Thoracic aorta (tissue), 2 donors: Measurements from ENCODE around the gene DOCK3. TPM values are rescaled to one million over a fixed set of nuclear protein-coding genes. Genes with fewer than 3 reads are reported as not detected.
"Not testable (repeated sequence)": the region's sequence is repeated elsewhere in the genome, so short reads cannot be mapped to it uniquely, and the experiment has no call there.

Experiments
- ATAC-seq: fragments of 150-250 bp; one replicate; pipeline ENCODE4 v1.8.0; 2017; ENCODE audit warnings: low read depth; ENCODE audit not compliant: insufficient number of reproducible peaks, low FRiP score
- DNase-seq: peaks from one replicate; pipeline ENCODE4 v3.0.0-alpha.2; 2020; ENCODE audit warnings: low spot score
- H3K27ac ChIP-seq, 2 donors: fragments of 200-600 bp; sonication (generic); 1 replicate in 1 of 2; 2 replicates in 1 of 2; pipeline ENCODE4 v1.5.1; 2016; ENCODE audit warnings: mild to moderate bottlenecking in 2 of 2, moderate library complexity in 2 of 2
- H3K27me3 ChIP-seq: fragments of 200-600 bp; sonication (generic); replicated peaks from 2 replicates; pipeline ENCODE4 v1.6.0; 2016; ENCODE audit warnings: mild to moderate bottlenecking; ENCODE audit not compliant: insufficient read depth
- H3K36me3 ChIP-seq: fragments of 200-600 bp; sonication (generic); one replicate; pipeline ENCODE4 v1.5.1; 2016
- H3K4me1 ChIP-seq, 2 donors: fragments of 200-600 bp; sonication (generic); 1 replicate in 1 of 2; 2 replicates in 1 of 2; pipeline versions ENCODE4 v1.5.1 to v1.6.0; 2016; ENCODE audit warnings: low read depth in 2 of 2, mild to moderate bottlenecking in 1 of 2; ENCODE audit not compliant: control insufficient read depth in 1 of 2
- H3K4me3 ChIP-seq: fragments of 200-600 bp; sonication (generic); 2 replicates; pipeline ENCODE4 v1.5.1; 2016; ENCODE audit warnings: mild to moderate bottlenecking
- H3K9me3 ChIP-seq: fragments of 200-600 bp; sonication (generic); 2 replicates; pipeline ENCODE4 v1.5.1; 2016
- total RNA-seq, 2 donors: library from RNA; depleted of rRNA; stranded (reverse); fragments of >200 nt; gene quantifications; one replicate each; pipeline versions ENCODE4 v1.1.0 to v1.2.3, GENCODE V29; 2016
- TF ChIP-seq, protein P1 (sequence below): fragments of 200-600 bp; sonication (generic); IDR thresholded peaks from one replicate; pipeline ENCODE4 v1.5.1; 2019; ENCODE audit warnings: antibody characterized with exemption

The DOCK3 gene
- total RNA-seq, 2 donors from 2014 or later, result 0.14 to 0.71 TPM

DNA sequence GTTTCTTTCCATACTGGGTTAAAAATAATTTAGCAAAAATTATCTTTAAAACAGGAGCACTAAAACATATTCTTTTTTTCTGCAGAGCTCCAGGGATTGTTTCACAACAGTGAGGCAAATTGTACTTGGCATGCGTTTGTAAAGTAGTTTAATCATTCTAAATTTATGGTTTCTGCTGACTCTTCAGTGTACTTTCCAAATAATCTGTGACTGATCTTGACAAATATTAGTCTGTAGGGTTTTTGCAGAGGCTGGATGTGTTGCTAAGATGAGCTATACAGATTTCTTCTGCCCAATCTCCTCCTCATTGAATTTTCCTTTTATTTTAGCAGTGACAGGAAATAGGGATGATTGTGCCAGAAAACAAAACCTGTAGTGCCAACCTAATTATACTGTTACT lies 382.4 kb downstream of the DOCK3 start:
- TF ChIP-seq, protein P1, sequence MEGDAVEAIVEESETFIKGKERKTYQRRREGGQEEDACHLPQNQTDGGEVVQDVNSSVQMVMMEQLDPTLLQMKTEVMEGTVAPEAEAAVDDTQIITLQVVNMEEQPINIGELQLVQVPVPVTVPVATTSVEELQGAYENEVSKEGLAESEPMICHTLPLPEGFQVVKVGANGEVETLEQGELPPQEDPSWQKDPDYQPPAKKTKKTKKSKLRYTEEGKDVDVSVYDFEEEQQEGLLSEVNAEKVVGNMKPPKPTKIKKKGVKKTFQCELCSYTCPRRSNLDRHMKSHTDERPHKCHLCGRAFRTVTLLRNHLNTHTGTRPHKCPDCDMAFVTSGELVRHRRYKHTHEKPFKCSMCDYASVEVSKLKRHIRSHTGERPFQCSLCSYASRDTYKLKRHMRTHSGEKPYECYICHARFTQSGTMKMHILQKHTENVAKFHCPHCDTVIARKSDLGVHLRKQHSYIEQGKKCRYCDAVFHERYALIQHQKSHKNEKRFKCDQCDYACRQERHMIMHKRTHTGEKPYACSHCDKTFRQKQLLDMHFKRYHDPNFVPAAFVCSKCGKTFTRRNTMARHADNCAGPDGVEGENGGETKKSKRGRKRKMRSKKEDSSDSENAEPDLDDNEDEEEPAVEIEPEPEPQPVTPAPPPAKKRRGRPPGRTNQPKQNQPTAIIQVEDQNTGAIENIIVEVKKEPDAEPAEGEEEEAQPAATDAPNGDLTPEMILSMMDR, result no peak
- no peak for DNase-seq
- no peaks in the 10 kb centered on the region for H3K27me3 ChIP-seq
- no peaks in the 10 kb centered on the region for H3K9me3 ChIP-seq
- no peaks in the 10 kb centered on the region for H3K4me1 ChIP-seq
- H3K4me3 ChIP-seq, result no peak overlapping the region
- H3K27ac ChIP-seq, result no peak overlapping the region
- ATAC-seq, result no peak
- no peaks in the 10 kb centered on the region for H3K36me3 ChIP-seq

DNA sequence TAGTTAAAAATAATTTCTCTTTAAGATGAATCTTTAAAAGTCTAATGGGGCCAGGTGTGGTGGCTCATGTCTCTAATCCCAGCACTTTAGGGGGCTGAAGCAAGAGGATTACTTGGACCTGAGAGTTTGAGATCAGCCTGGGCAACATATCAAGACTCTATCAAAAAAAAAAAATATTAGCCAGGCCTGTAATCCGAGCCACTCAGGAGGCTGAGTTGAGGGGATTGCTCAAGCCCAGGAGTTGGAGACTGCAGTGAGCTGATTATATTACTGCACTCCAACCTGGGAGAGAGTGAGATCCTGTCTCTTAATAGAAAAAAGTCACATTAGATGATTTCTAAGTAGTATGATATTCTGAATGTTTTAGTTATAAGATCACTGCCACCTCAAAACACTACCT lies 388.3 kb downstream of the DOCK3 start:
- Histone ChIP-seq H3K27me3 (no peaks in the 10 kb centered on the region), H3K4me3 (no peak overlapping the region), H3K27ac (no peak overlapping the region), H3K36me3 (no peaks in the 10 kb centered on the region), H3K4me1 (no peaks in the 10 kb centered on the region), H3K9me3 (no peaks in the 10 kb centered on the region)
- DNase-seq (no peak), ATAC-seq (no peak)
- TF ChIP-seq, protein P1, result no peak

DNA sequence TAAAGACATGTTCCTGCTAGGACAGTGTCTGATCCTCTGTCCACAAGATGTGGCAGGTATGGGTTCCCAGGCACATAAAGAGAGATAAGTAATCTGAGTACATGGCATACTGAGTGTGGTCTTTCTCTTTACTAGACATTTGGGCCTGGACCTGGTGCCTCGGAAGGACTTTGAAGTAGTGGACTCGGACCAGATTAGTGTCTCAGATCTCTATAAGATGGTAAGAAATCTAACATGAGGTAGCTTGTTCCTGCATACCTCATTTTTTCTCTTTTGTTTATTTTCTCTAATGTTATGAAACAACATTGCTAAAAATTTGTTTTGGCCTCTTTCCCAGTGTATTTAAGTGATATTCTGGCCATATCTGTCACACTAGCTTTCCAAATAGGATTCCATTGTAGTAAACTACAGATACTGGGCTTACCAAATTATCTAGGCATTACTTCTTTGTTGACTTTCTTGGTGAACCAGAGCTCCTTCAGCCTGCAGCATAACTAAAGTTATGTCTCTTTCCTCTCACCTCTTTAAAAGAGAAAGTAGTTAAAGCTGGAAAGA lies 400.6 kb downstream of the DOCK3 start:
- Histone ChIP-seq H3K4me1 (no peaks in the 10 kb centered on the region), H3K27me3 (no peaks in the 10 kb centered on the region), H3K36me3 (no peaks in the 10 kb centered on the region), H3K4me3 (no peak overlapping the region), H3K9me3 (no peaks in the 10 kb centered on the region), H3K27ac (no peak overlapping the region)
- ATAC-seq (no peak), DNase-seq (no peak)
- TF ChIP-seq, protein P1, result no peak

DNA sequence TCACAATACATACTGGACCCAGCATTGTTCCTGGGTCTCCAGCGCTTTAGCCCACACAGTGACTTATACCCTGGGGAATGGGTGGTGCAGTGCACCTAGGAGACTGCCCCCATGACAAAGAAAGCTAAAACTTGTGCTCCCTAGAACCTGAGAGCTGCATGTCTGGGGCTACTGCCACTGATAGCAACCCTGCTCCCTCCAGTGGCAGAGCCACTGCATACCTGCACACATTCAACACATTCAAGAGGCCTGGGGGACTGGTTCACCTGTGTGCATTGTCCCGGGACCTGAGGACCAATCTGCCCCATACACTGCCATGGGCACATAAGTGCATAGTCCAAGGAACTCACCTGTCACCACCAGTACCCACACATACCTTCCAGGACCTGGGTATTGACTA lies 407.6 kb downstream of the DOCK3 start:
- DNase-seq (no peak), ATAC-seq (no peak)
- TF ChIP-seq, protein P1, result no peak
- Histone ChIP-seq H3K36me3 (no peaks in the 10 kb centered on the region), H3K9me3 (peaks cover 13% of the 10 kb centered on the region), H3K4me1 (no peaks in the 10 kb centered on the region), H3K27me3 (no peaks in the 10 kb centered on the region), H3K27ac (no peak overlapping the region), H3K4me3 (no peak overlapping the region)

DNA sequence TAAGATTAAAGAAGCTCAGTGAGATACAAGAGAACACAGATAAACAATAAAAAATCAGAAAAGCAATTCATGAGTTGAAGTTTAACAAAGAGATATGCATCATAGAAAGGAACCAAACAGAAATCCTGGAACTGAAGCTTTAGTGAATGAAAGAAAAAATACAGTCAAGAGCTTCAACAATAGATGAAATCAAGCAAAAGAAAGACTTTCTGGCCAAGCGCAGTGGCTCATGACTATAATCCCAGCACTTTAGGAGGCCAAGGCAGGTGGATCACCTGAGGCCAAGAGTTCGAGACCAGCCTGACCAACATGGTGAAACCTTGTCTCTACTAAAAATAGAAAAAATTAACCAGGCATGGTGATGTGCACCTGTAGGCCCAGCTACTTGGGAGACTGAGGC lies 408.8 kb downstream of the DOCK3 start:
- Histone ChIP-seq H3K4me1 (no peaks in the 10 kb centered on the region), H3K9me3 (peaks cover 13% of the 10 kb centered on the region), H3K36me3 (no peaks in the 10 kb centered on the region), H3K4me3 (no peak overlapping the region), H3K27ac (no peak overlapping the region), H3K27me3 (no peaks in the 10 kb centered on the region)
- ATAC-seq (no peak), DNase-seq (no peak)
- TF ChIP-seq, protein P1, result no peak

DNA sequence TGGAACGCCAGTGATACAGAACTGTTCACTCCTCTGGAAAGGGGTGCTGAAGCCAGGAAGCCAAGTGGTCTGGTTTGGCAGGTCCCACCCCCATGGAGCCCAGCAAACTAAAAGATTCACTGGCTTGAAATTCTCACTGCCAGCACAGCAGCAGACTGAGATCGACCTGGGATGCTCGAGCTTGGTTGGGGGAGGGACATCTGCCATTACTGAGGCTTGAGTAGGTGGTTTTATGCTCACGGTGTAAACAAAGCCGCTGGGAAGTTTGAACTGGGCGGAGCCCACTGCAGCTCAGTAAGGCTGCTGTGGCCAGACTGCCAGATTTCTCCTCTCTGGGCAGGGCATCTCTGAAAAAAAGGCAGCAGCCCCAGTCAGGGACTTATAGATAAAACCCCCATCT lies 417.4 kb downstream of the DOCK3 start:
- not testable (repeated sequence) for H3K9me3 ChIP-seq, H3K36me3 ChIP-seq, H3K4me3 ChIP-seq, H3K27me3 ChIP-seq, ATAC-seq, DNase-seq, H3K4me1 ChIP-seq, H3K27ac ChIP-seq

DNA sequence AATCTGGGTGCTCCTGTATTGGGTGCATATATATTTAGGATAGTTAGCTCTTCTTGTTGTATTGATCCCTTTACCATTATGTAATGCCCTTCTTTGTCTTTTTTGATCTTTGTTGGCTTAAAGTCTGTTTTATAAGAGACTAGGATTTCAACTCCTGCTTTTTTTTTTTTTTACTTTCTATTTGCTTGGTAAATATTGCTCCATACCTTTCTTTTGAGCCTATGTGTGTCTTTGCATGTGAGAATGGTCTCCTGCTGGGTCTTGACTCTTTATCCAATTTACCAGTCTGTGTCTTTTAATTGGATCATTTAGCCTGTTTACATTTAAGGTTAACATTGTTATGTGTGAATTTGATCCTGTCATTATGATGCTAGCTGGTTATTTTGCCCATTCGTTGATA lies 420.1 kb downstream of the DOCK3 start:
- not testable (repeated sequence) for H3K27ac ChIP-seq, H3K36me3 ChIP-seq, DNase-seq, H3K9me3 ChIP-seq, H3K27me3 ChIP-seq, ATAC-seq, H3K4me3 ChIP-seq, H3K4me1 ChIP-seq
